Esophagus mucosa (tissue), 1 donor: Measurements from ENCODE around the gene KRT16. TPM values are rescaled to one million over a fixed set of nuclear protein-coding genes. Genes with fewer than 3 reads are reported as not detected.
"Not testable (repeated sequence)": the region's sequence is repeated elsewhere in the genome, so short reads cannot be mapped to it uniquely, and the experiment has no call there.

Source experiments
- ATAC-seq: fragments of 200-7000 bp; cut with Tn5 transposase; one replicate; pipeline ENCODE4 v1.9.1; 2020
- total RNA-seq: library from RNA; stranded (reverse); gene quantifications from one replicate; pipeline ENCODE4 v1.2.4, GENCODE V29; 2023
- donor health status: DM: yes; HTN: yes; CAD: no.

KRT16 gene
- total RNA-seq, 1 donor from 2014 or later = 2,310 TPM

DNA sequence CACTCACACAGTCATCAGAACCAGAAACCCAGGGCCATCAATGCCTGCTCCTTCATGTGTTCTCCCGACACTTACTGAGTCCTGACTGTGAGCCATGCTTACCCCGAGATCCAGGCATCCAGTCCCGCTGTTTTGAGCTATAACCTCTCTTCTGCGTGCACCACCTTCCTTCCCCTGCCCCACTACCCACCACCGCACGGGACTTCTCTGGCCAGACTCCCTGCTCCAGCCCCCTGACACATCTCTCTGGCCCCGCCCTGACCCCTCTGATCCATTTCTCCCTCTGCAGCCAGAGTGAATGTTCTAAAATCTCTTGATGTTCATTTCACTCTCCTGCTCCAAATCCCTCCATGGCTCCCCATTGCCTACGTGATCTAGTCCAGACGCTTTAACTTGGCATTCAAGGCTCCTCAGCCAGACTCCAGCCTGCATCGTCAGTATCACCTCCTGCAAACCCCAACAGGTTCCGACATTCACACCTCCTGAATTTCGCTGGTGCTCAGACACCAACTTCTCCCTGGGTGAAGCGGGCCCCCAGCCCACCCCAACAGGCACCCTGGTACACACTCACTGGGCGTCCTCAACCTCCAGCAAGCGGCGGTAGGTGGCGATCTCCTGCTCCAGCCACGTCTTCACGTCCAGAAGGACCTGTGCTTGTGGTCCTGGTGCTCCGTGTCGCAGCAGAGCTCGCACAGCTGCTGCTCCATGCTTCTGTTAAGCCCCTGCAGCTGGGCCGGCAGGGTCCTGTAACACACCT is 14.9 kb upstream of the KRT16 start:
- no peak for ATAC-seq

GRCh38 chr17:41626914-41627295 is 14.3 kb upstream of the KRT16 start:
- ATAC-seq = not testable (repeated sequence)

GRCh38 chr17:41626028-41626913 is 13.7 kb upstream of the KRT16 start:
- ATAC-seq = not testable (repeated sequence)

DNA sequence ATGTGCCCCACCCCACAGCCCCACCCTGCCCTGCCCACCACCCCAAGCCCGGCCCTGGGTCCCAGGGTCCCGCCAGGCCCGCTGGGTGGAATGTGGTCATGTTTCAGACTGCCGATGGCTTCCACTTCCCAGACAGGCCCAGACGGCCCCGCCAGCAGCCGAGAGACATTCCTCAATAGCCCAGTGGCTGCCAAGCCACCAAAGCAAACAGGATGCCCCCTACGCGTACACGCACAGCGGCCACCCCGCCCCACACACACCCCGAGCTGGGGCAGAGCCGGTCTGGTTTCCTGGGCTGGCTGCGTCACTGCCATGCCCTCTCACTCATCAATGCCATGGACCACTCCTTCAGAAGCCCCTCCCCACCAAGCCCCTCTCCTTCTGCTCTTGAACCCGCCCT is 13.0 kb upstream of the KRT16 start:
- peak; percentile 89 for ATAC-seq

GRCh38 chr17:41624208-41625101 is 11.9 kb upstream of the KRT16 start, which contains the start of gene KRT17:
TSS of gene KRT17 (minus strand) at chr17:41624575. CDS start at chr17:41624509, 66 bp downstream.
- peak; percentile 65 for ATAC-seq

DNA sequence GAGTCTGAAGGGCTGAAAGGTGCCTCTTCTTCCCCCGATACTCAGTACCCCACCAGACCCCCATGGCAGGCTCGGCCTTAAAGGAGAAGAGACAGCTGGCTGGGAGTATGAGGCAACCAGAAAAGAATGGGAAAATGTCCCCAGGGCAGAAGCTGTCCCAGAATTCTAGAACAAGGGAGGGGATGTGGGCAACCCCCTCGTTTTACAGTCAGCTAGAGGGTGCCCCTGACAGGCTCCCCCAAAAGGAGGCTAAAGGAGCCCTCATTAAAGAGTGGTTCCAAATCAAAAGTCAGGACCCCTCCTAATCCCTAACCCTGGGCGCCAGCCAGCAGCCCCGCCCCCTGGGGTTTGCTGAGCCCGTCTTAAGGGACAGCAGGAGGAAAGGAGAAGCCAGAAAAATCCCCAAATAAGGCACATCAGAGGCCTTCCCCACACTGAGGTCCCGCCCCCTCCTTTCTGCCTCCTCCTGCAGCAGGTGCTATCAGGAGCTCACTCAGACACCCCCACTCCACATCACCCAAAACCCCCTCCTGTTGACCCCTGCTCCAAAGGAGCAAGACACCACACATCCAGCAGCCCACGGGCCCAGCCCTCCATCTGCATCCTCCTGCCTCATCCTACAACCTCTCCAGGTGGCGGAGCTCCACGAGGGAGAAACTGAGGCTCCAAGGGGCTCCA is 10.8 kb upstream of the KRT16 start:
- ATAC-seq = not testable (repeated sequence)

DNA sequence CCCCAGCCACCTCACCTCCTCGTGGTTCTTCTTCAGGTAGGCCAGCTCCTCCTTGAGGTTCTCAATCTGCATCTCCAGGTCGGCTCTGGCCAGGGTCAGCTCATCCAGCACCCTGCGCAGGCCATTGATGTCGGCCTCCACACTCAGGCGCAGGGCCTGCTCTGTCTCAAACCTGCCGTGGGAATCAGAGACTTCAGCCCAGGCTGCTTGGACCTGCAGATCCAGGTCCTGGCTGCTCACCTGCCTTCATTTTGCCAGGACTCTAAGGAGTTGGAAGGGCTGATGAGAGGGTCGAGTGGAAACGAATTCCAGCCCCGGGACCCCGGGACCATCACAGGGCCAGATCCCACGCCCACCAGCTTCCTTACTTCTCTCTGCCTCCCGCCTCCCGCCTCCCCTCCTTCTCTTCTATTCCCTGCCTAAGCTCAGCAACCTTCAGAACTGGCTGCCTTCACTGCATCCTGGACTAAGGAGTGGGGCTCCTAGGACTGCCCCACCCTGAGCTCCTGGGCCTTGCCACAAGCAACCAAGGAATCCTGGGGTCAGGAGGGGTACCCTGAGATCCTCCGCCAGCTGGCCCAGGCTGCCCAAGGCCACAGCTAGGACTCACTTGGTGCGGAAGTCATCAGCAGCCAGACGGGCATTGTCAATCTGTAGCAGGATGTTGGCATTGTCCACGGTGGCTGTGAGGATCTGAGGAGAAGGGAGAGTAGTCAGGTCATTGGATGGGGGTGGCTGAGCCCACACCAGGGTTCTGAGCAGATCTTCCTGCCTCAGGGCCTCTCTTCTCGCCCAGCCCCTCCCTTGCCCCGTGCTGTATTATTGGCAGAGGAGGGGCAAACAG is 10.0 kb upstream of the KRT16 start:
- not testable (repeated sequence) for ATAC-seq

DNA sequence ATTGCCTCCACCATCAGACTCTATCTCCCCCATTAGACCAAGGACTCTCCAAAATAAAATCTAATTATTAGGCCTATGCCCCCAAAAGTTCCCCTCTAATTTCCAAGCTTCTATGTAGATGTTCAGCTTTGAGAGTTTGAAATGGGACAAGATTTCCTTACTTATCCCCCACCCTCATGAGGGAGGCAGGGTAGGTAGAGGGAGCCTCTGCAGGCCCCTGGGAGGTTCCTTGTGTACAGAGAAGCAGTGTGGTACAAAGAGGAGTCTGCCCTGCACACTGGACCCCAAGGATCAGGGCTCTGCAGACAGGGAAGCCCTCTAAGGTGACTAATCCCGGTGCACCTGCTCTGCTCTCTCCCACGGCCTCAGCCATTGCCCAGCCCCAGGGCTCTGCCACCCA is 9.3 kb upstream of the KRT16 start:
- no peak for ATAC-seq

DNA sequence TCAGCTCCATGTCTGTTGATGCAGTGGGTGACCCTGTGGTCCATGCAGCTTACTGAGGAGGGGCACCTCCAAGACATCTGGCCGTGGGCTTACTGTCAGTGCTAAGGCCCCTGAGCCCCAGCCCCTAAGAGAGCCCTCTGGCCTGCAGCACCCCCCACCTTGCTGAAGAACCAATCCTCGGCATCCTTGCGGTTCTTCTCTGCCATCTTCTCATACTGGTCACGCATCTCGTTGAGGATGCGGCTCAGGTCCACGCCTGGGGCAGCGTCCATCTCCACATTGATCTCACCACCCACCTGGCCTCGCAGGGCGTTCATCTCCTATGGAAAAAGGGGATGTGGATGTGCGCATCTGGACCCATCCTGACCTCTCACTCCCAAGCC is 8.9 kb upstream of the KRT16 start:
- ATAC-seq = not testable (repeated sequence)

DNA sequence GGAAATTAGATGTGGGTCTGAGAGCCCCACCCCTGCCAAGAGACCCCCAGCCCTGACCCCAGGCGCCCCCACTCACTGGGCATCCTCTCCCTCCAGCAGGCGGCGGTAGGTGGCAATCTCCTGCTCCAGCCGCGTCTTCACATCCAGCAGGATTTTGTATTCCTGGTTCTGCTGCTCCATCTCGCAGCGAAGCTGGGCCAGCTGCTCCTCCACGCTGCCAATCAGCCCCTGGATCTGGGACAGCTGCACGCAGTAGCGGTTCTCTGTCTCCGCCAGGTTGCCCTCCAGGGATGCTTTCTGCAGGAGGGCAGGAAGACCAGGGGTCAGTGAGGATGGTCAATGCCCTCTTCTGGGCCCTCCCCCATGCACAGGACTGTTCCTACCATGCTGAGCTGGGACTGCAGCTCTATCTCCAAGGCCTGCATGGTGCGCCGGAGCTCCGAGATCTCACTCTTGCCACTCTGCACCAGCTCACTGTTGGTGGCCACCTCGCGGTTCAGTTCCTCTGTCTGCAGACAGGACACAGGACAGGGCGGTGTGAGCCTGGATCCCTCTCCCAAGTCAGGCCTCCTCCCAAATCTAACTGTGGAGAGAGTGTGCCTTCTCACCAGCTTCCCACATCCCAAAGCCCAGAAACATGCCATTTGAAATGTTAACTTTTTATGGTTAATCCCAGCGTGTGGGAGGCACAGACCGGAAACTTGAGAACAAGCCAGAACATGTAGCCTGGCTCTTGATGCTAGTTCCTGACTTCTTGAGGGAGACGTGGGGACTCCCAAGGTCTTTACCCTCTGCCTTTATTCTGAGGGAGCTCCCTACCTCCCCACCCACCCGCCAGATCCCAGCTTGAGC is 8.2 kb upstream of the KRT16 start:
- ATAC-seq = no peak

DNA sequence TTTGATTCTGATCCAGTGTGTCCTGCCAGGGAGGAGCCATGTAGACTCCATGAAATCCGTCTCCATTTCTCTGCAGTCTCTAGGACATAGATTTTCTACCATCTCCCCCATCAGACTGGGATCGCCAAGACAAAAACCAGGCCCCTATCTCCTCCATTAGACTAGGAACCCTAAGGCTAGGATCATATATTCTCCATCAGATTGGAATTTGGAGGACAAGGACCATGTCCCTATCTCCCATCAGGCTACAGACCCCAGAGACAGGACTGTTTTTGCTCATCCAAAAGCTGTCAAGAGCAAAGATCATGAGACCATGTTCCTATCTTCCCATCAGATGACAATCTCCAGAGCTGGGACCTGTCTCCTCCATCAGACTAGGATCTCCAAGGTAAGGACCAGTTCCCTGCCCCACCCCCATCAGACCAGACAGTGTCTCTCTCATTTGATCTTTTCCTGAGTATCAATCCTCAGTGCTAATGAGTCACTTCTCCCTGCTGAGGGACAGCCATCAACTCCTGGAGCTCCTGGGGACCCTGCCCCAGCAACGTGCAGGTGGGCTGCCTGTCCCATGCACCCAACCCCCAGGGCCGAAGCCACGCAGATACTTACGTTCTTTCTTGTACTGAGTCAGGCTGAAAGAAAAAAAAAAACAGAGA is 7.5 kb upstream of the KRT16 start:
- not testable (repeated sequence) for ATAC-seq

DNA sequence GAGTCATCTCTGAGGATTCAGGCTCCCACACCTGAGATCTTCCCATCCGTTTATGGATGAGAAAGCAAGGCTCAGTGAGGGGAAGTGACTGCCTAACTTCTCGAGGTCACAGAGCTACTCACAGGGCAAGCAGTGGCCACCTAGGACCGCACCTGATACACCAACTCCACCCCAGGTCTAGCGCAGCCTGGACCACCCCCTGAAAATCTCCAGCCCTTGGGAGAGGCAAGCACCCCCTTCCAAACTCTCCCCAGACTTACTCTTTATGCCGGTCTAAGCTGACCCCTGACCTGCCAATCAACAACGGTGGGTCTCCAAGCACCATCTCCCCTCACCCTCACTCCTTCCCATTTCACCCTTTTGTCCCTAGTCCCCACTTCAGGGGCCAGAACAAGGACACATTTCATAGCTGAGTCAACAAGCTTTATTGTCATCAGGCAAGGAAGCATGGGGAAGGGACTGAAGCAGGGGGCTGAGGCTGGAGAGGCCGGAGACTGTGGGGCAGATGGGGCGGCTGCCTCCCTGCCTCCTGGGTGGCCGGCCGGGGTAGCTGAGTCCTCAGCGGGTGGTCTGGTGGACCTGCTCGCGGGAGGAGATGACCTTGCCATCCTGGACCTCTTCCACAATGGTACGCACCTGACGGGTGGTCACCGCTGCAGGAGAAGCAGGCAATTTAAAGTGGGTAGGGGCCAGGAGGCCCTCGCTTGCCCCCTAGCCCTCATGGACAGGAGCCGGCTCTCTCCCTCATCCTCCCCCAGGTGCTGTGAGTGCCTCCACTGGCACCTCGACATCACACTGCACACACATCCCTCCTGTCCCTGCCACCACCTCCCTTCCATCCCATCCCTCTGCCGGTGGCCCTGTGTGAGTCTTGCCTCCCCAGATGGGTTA is 6.7 kb upstream of the KRT16 start:
- ATAC-seq = peak; percentile 55

- peak; percentile 26 for ATAC-seq
Measured at GRCh38 chr17:41618341-41619035, 5.9 kb upstream of the KRT16 start.

GRCh38 chr17:41617698-41618097 is 5.1 kb upstream of the KRT16 start:
- ATAC-seq = peak; percentile 3

- ATAC-seq = no peak
Measured at GRCh38 chr17:41617136-41617535, 4.6 kb upstream of the KRT16 start.

DNA sequence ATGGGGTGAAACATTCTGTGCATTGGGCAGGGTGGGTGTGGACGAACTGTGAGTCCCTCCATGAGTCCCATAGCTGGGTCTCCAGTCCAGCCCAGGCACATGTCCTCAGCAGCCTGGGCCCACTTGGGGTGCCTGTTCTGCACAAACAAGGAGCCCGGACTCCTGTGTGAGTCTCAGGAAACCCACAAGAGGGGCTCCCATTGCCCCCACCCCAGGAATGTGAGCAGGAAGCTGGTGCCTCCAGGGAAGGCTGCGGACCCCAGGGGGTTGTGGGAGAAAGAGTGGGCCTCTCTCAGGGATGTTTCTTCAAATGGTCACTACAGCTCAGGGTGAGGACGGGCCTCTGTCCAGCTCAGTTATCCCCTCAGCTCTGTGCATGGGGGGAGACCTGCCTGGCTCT is 3.9 kb upstream of the KRT16 start:
- not testable (repeated sequence) for ATAC-seq

DNA sequence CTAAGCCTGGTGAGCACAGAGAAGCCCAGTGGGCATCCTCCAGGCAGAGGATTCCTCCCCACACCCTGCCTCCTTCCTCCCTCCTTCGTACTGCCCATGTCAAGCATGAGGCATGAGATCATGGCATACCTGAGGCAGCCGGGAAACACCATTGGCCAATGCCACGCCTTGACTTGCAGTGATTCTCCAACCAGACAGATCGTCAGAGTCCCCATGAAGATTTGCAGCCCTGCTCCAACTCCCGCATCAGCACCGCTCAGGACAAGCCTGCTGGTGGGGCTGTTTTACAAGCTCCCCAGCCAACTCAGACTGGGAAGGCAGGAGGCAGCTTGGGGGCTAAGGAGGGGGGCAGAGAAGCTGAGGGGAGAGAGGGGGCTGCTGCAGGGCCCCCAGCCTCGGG is 2.9 kb upstream of the KRT16 start:
- peak; percentile 40 for ATAC-seq

- not testable (repeated sequence) for ATAC-seq
Measured at GRCh38 chr17:41614767-41615166, 2.2 kb upstream of the KRT16 start.
